Parathyroid adenoma (tissue), 2 donors: ENCODE results near the gene PLPP6.
"Not testable (repeated sequence)": the region's sequence is repeated elsewhere in the genome, so short reads cannot be mapped to it uniquely, and the experiment has no call there.

ENCODE experiments used
- H2AFZ ChIP-seq: fragments of 300-600 bp; sonication (generic); one replicate; pipeline ENCODE4 v1.7.0; 2017; ENCODE audit warnings: antibody characterized with exemption, mild to moderate bottlenecking
- H3K27ac ChIP-seq: fragments of 300-600 bp; sonication (generic); one replicate; pipeline ENCODE4 v1.7.0; 2017
- H3K27me3 ChIP-seq: fragments of 300-600 bp; sonication (generic); one replicate; pipeline ENCODE4 v1.7.0; 2017; ENCODE audit warnings: low read length; ENCODE audit not compliant: control insufficient read depth, insufficient read depth
- H3K36me3 ChIP-seq: fragments of 300-600 bp; sonication (generic); one replicate; pipeline ENCODE4 v1.7.0; 2017; ENCODE audit warnings: low read length; ENCODE audit not compliant: control insufficient read depth, insufficient read depth
- H3K4me1 ChIP-seq: fragments of 300-600 bp; sonication (generic); one replicate; pipeline ENCODE4 v1.7.0; 2017; ENCODE audit warnings: control low read depth
- H3K4me2 ChIP-seq: fragments of 300-600 bp; sonication (generic); one replicate; pipeline ENCODE4 v1.7.0; 2017; ENCODE audit warnings: low read length
- H3K4me3 ChIP-seq: fragments of 300-600 bp; sonication (generic); one replicate; pipeline ENCODE4 v1.7.0; 2017; ENCODE audit warnings: low read depth, low read length
- H3K79me2 ChIP-seq: fragments of 300-600 bp; sonication (generic); one replicate; pipeline ENCODE4 v1.7.0; 2017; ENCODE audit warnings: control low read depth
- H3K9ac ChIP-seq: fragments of 300-600 bp; sonication (generic); one replicate; pipeline ENCODE4 v1.7.0; 2017; ENCODE audit warnings: mild to moderate bottlenecking
- H3K9me3 ChIP-seq: fragments of 300-600 bp; sonication (generic); one replicate; pipeline ENCODE4 v1.7.0; 2017; ENCODE audit warnings: low read length; ENCODE audit not compliant: control insufficient read depth
- CTCF ChIP-seq: fragments of 300-600 bp; sonication (generic); IDR thresholded peaks from one replicate; pipeline ENCODE4 v1.7.0; 2017; ENCODE audit warnings: antibody characterized with exemption, mild to moderate bottlenecking
- donor health status: primary hyperparathyroidism.

PLPP6 gene

GRCh38 chr9:4654084-4654483, 8.0 kb upstream of the PLPP6 start:
- Histone ChIP-seq H3K9me3 (no peaks in the 10 kb centered on the region), H3K27ac (no peak overlapping the region), H2AFZ (no peak overlapping the region), H3K4me3 (no peak overlapping the region), H3K4me1 (no peaks in the 10 kb centered on the region), H3K36me3 (no peaks in the 10 kb centered on the region), H3K4me2 (no peak overlapping the region), H3K9ac (no peak overlapping the region), H3K27me3 (no peaks in the 10 kb centered on the region), H3K79me2 (no peaks in the 10 kb centered on the region)
- no peak for TF ChIP-seq CTCF

GRCh38 chr9:4654538-4654937, 7.6 kb upstream of the PLPP6 start:
- Histone ChIP-seq H3K79me2 (no peaks in the 10 kb centered on the region), H3K4me3 (no peak overlapping the region), H3K9ac (no peak overlapping the region), H3K4me2 (no peak overlapping the region), H2AFZ (no peak overlapping the region), H3K27me3 (no peaks in the 10 kb centered on the region), H3K9me3 (no peaks in the 10 kb centered on the region), H3K27ac (no peak overlapping the region), H3K4me1 (no peaks in the 10 kb centered on the region), H3K36me3 (no peaks in the 10 kb centered on the region)
- no peak for TF ChIP-seq CTCF

- not testable (repeated sequence) for H3K9ac ChIP-seq, H3K9me3 ChIP-seq, H3K4me1 ChIP-seq, H3K79me2 ChIP-seq, H2AFZ ChIP-seq, H3K36me3 ChIP-seq, H3K4me3 ChIP-seq, H3K4me2 ChIP-seq, H3K27ac ChIP-seq, H3K27me3 ChIP-seq
Measured at GRCh38 chr9:4656196-4656595, 5.9 kb upstream of the PLPP6 start.

- no peak overlapping the region for H2AFZ ChIP-seq
- no peak overlapping the region for H3K27ac ChIP-seq
- no peak for TF ChIP-seq CTCF
- H3K9me3 ChIP-seq = no peaks in the 10 kb centered on the region
- H3K4me2 ChIP-seq = no peak overlapping the region
- no peaks in the 10 kb centered on the region for H3K36me3 ChIP-seq
- no peak overlapping the region for H3K9ac ChIP-seq
- no peak overlapping the region for H3K4me3 ChIP-seq
- no peaks in the 10 kb centered on the region for H3K79me2 ChIP-seq
- H3K27me3 ChIP-seq = no peaks in the 10 kb centered on the region
- H3K4me1 ChIP-seq = no peaks in the 10 kb centered on the region
Measured at GRCh38 chr9:4656621-4657020, 5.5 kb upstream of the PLPP6 start.

- no peak overlapping the region for H3K27ac ChIP-seq
Measured at GRCh38 chr9:4657426-4658159, 4.5 kb upstream of the PLPP6 start.

GRCh38 chr9:4660665-4661064, 1.4 kb upstream of the PLPP6 start:
- not testable (repeated sequence) for H3K27ac ChIP-seq, H3K79me2 ChIP-seq, H3K9ac ChIP-seq, H3K4me3 ChIP-seq, H2AFZ ChIP-seq, H3K36me3 ChIP-seq, H3K9me3 ChIP-seq, H3K4me1 ChIP-seq, H3K27me3 ChIP-seq, H3K4me2 ChIP-seq

More at GRCh38 chr9:4657426-4658159, 4.5 kb upstream of the PLPP6 start:
- Histone ChIP-seq H2AFZ (no peak overlapping the region), H3K27me3 (no peaks in the 10 kb centered on the region), H3K4me2 (no peak overlapping the region), H3K9ac (no peak overlapping the region), H3K9me3 (no peaks in the 10 kb centered on the region), H3K4me1 (no peaks in the 10 kb centered on the region), H3K4me3 (no peak overlapping the region), H3K79me2 (no peaks in the 10 kb centered on the region), H3K36me3 (no peaks in the 10 kb centered on the region)
- no peak for TF ChIP-seq CTCF
